ENCODE results near the gene APOBEC3G.

GRCh38 chr22:39128508-39128907, 51.4 kb downstream of the APOBEC3G start:
- TF ChIP-seq CTCF (optimal IDR thresholded peaks at IDR 0.05 in 1 of 3, IDR thresholded peaks at IDR 0.05 in 1 of 3, conservative IDR thresholded peaks at IDR 0.05 in 1 of 3; ENCODE audit: extremely low read depth in 1 of 3, insufficient read depth in 2 of 3, low read length in 3 of 3): no peak
- no peak for TF ChIP-seq EZH2 (IDR thresholded peaks at IDR 0.05; ENCODE audit: low read length)

All from keratinocyte (primary cell).